Measurements from ENCODE around the gene ABCC4.

GRCh38 chr13:95164830-95165229, 136.4 kb downstream of the ABCC4 start:
- TF ChIP-seq CTCF (IDR thresholded peaks at IDR 0.05) (no peak), POLR2A (IDR thresholded peaks at IDR 0.05) (no peak)
